ENCODE data around the gene PRELP. TPM values are rescaled to one million over a fixed set of nuclear protein-coding genes. Genes with fewer than 3 reads are reported as not detected.

The PRELP gene
- total RNA-seq, 1 experiment from 2014 or later = 0.07 TPM

DNA sequence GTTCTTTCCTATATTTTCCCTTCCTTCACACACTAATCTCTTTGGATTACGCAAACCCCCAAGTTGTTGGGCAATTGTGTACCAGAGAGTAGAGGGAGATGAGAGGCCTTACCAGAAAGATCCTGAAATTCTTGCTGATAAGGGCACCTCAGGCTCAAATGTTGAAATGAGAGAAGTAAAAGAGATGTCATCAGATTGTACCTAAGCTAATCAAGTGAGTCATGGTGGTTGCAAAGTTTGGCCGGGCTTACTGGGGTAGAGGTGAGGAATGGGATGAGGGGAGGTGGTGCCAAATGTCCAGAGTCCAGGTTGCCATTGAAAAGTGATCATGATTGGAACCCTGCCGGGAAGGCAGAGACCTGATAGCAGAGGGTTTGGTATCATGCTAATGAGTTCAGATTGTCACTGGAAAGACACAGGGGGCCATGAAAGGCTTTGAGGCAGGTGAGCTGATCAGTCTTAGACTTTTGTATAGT lies 61.4 kb downstream of the PRELP start:
- H3K36me3 Mint-ChIP-seq (ENCODE audit: insufficient read depth in 1 of 3, low read depth in 3 of 3) = no peaks in the 10 kb centered on the region
- Histone ChIP-seq H2BK120ac (ENCODE audit: low read depth, low read length, poor library complexity, severe bottlenecking) (no peak overlapping the region), H3K27ac (ENCODE audit: insufficient read length, low read depth, low read length) (no peak overlapping the region), H2BK12ac (ENCODE audit: insufficient read length, low read depth, low read length) (no peak overlapping the region), H3K56ac (ENCODE audit: insufficient read length, low read depth, low read length) (no peak overlapping the region), H3K79me1 (ENCODE audit: insufficient read depth, low read depth, low read length, poor library complexity, severe bottlenecking) (no peaks in the 10 kb centered on the region), H2BK5ac (ENCODE audit: insufficient read length, low read length) (no peak overlapping the region), H2AFZ (ENCODE audit: low read length) (no peak overlapping the region), H3K4me2 (ENCODE audit: insufficient read depth, insufficient read length, low read length) (no peak overlapping the region), H3K27me3 (ENCODE audit: insufficient read depth, low read length) (no peaks in the 10 kb centered on the region), H3K18ac (ENCODE audit: insufficient read length, low read depth, low read length) (no peak overlapping the region), H3T11ph (ENCODE audit: low read length) (no peak overlapping the region), H4K20me1 (ENCODE audit: control insufficient read depth, insufficient read depth, insufficient read length) (no peaks in the 10 kb centered on the region), H4K8ac (replicated peaks; ENCODE audit: insufficient read length, low read depth, low read length) (no peak overlapping the region), H3K4me1 (ENCODE audit: insufficient read depth, low read length) (peaks cover 2% of the 10 kb centered on the region), H4K5ac (ENCODE audit: insufficient read length, low read depth, low read length) (no peak overlapping the region), H4K91ac (ENCODE audit: insufficient read length, low read depth, low read length) (no peak overlapping the region), H3K9ac (ENCODE audit: extremely low read depth, insufficient read length, low read length) (no peak overlapping the region), H3K23me2 (ENCODE audit: insufficient read length, low read depth, low read length, poor library complexity, severe bottlenecking) (no peaks in the 10 kb centered on the region), H2BK20ac (ENCODE audit: low read depth, low read length, poor library complexity, severe bottlenecking) (no peak overlapping the region), H2AK5ac (ENCODE audit: insufficient read length, low read length) (no peak overlapping the region), H3K9me3 (ENCODE audit: control insufficient read depth, low read depth, low read length) (no peaks in the 10 kb centered on the region), H3K4ac (ENCODE audit: low read depth, low read length) (no peak overlapping the region), H3K14ac (ENCODE audit: insufficient read depth, low read length) (no peak overlapping the region), H3K23ac (ENCODE audit: insufficient read length, low read depth, low read length) (no peak overlapping the region), H2BK15ac (ENCODE audit: low read depth, low read length) (no peak overlapping the region), H3K79me2 (ENCODE audit: insufficient read depth, low read length) (no peaks in the 10 kb centered on the region)
- H3K27ac Mint-ChIP-seq = no peak overlapping the region
- DNase-seq = no peak
- TF ChIP-seq, protein P1, sequence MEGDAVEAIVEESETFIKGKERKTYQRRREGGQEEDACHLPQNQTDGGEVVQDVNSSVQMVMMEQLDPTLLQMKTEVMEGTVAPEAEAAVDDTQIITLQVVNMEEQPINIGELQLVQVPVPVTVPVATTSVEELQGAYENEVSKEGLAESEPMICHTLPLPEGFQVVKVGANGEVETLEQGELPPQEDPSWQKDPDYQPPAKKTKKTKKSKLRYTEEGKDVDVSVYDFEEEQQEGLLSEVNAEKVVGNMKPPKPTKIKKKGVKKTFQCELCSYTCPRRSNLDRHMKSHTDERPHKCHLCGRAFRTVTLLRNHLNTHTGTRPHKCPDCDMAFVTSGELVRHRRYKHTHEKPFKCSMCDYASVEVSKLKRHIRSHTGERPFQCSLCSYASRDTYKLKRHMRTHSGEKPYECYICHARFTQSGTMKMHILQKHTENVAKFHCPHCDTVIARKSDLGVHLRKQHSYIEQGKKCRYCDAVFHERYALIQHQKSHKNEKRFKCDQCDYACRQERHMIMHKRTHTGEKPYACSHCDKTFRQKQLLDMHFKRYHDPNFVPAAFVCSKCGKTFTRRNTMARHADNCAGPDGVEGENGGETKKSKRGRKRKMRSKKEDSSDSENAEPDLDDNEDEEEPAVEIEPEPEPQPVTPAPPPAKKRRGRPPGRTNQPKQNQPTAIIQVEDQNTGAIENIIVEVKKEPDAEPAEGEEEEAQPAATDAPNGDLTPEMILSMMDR (conservative IDR thresholded peaks at IDR 0.05) = no peak
- H3K27me3 Mint-ChIP-seq (ENCODE audit: low read depth) = no peaks in the 10 kb centered on the region
- H3K4me3 Mint-ChIP-seq = no peak overlapping the region
- no peaks in the 10 kb centered on the region for H3K9me3 Mint-ChIP-seq
- peaks cover 9 to 13% of the 10 kb centered on the region in 2 experiments for H3K4me1 Mint-ChIP-seq
- WGBS (ENCODE audit: extremely low coverage, insufficient read length, low lambda C conversion rate) = no CpG with 5 or more reads among the region's 3 CpGs

Measured in H9 (cell line).